ENCODE results near the gene SHOC1.
A peak's percentile ranks its signal among the peaks of the same experiment; 100 is the strongest.

Gene SHOC1

GRCh38 chr9:111783424-111783823, 11.3 kb downstream of the SHOC1 start:
- ChIA-PET CTCF (interaction anchor here (1.4 to 1.7 kb wide), 2 partner anchors 39 to 315 kb away, joined by 4 to 5 read pairs; no protein-coding TSS in a partner anchor), POLR2A (no interaction called here)
- no peak for TF ChIP-seq CTCF (IDR thresholded peaks at IDR 0.05; ENCODE audit: control extremely low read depth, extremely low read depth, low read depth, missing control alignments)
- DNase-seq (ENCODE audit: extremely low spot score) = no peak

GRCh38 chr9:111766066-111766465, 28.7 kb downstream of the SHOC1 start:
- ChIA-PET CTCF (interaction anchor here (1.2 to 1.3 kb wide), 3 partner anchors 9 to 27 kb away, joined by 3 read pairs; no protein-coding TSS in a partner anchor), POLR2A (no interaction called here)
- DNase-seq (ENCODE audit: extremely low spot score) = no peak

GRCh38 chr9:111762556-111762955, 32.2 kb downstream of the SHOC1 start:
- no peak for TF ChIP-seq CTCF (IDR thresholded peaks at IDR 0.05; ENCODE audit: control extremely low read depth, extremely low read depth, low read depth, missing control alignments)
- ChIA-PET CTCF (interaction anchor here (1.5 to 4.7 kb wide), 3 partner anchors 11 to 314 kb away, joined by 4 to 66 read pairs (median 4); no protein-coding TSS in a partner anchor), POLR2A (no interaction called here)
- DNase-seq (ENCODE audit: extremely low spot score) = no peak

More at GRCh38 chr9:111766066-111766465, 28.7 kb downstream of the SHOC1 start:
- no peak for TF ChIP-seq CTCF (IDR thresholded peaks at IDR 0.05; ENCODE audit: control extremely low read depth, extremely low read depth, low read depth, missing control alignments)

- ChIA-PET CTCF (interaction anchor here (0.6 to 4.7 kb wide), 30 partner anchors 9 to 1033 kb away, joined by 3 to 66 read pairs (median 4); no protein-coding TSS in a partner anchor), POLR2A (no interaction called here)
- peak; percentile 57 for TF ChIP-seq CTCF (IDR thresholded peaks at IDR 0.05; ENCODE audit: control extremely low read depth, extremely low read depth, low read depth, missing control alignments)
- peak; percentile 66 for DNase-seq (ENCODE audit: extremely low spot score)
These were observed 34.7 kb downstream of the SHOC1 start for GRCh38 chr9:111759762-111760639.

GRCh38 chr9:111754800-111755199, 39.9 kb downstream of the SHOC1 start:
- POLR2A ChIA-PET = no interaction called here
- TF ChIP-seq CTCF (IDR thresholded peaks at IDR 0.05; ENCODE audit: control extremely low read depth, extremely low read depth, low read depth, missing control alignments) = no peak
- CTCF ChIA-PET = interaction anchor here (1.0 to 1.7 kb wide), 2 partner anchors 320 to 343 kb away, joined by 3 to 5 read pairs; no protein-coding TSS in a partner anchor

GRCh38 chr9:111752455-111752854, 42.3 kb downstream of the SHOC1 start:
- POLR2A ChIA-PET = no interaction called here
- TF ChIP-seq CTCF (IDR thresholded peaks at IDR 0.05; ENCODE audit: control extremely low read depth, extremely low read depth, low read depth, missing control alignments) = no peak
- CTCF ChIA-PET = interaction anchor here (1.2 to 2.1 kb wide), 3 partner anchors 12 to 609 kb away, joined by 3 to 5 read pairs (median 4); no protein-coding TSS in a partner anchor
- no peak for DNase-seq (ENCODE audit: extremely low spot score)

More at GRCh38 chr9:111754800-111755199, 39.9 kb downstream of the SHOC1 start:
- DNase-seq (ENCODE audit: extremely low spot score) = no peak
